A549 (cell line): ENCODE data around the gene C11orf71. TPM values are rescaled to one million over a fixed set of nuclear protein-coding genes. Genes with fewer than 3 reads are reported as not detected.

Experiments used
- ATAC-seq, 2 experiments: fragments of 200-7000 bp in 1 of 2; fragments of >200 bp in 1 of 2; cut with Nextera tagmentation in 1 of 2; cut with Tn5 transposase in 1 of 2; 3 replicates each; pipeline versions ENCODE4 v1.8.0 to v1.9.1; 2018 to 2020; ENCODE audit warnings: mild to moderate bottlenecking in 1 of 2, moderate library complexity in 1 of 2
- CTCF ChIA-PET: fragments of 300-600 bp; sonication (Branson Sonifier 250); formaldehyde crosslinking; extraction: SDS; loops from one replicate; lab custom pipeline; 2021; ENCODE audit warnings: antibody characterized with exemption, inconsistent platforms; lab: Yijun Ruan, JAX
- POLR2A ChIA-PET: fragments of 350-600 bp; formaldehyde crosslinking; extraction: SDS; loops from one replicate; lab custom pipeline; 2021; ENCODE audit warnings: antibody characterized with exemption, inconsistent platforms; lab: Yijun Ruan, JAX
- DNase-seq, 2 experiments: peaks; one replicate each; pipeline versions ENCODE4 v3.0.0 to v3.0.0-alpha.2; 2011 to 2016; ENCODE audit warnings: low read depth in 1 of 2, low spot score in 1 of 2
- FAIRE-seq: peaks from 2 replicates; lab custom pipeline; 2011; peaks lifted over from hg19 to GRCh38; lab: Jason Lieb, UNC
- H3K27ac ChIP-seq, 2 experiments: fragments of >200 bp; sonication (Bioruptor Twin); formaldehyde crosslinking; 3 replicates each; pipeline ENCODE4 v1.5.1; 2016 to 2017
- H3K4me1 ChIP-seq: fragments of >200 bp; sonication (Bioruptor Twin); formaldehyde crosslinking; 3 replicates; pipeline ENCODE4 v1.6.1; 2016
- H3K4me2 ChIP-seq: fragments of >200 bp; sonication (Bioruptor Twin); formaldehyde crosslinking; 3 replicates; pipeline ENCODE4 v1.6.1; 2016
- H3K4me3 ChIP-seq: fragments of >200 bp; sonication (Bioruptor Twin); formaldehyde crosslinking; 3 replicates; pipeline ENCODE4 v1.5.1; 2016
- H3K9me3 ChIP-seq: fragments of >200 bp; sonication (Bioruptor Twin); formaldehyde crosslinking; 3 replicates; pipeline ENCODE4 v1.6.1; 2016
- CBX2 ChIP-seq: fragments of 200-600 bp; sonication (generic); IDR thresholded peaks from 2 replicates; pipeline ENCODE4 v1.6.1; 2016; ENCODE audit warnings: low read depth, mild to moderate bottlenecking, borderline replicate concordance
- CBX8 ChIP-seq: fragments of 200-600 bp; sonication (generic); IDR thresholded peaks from 2 replicates; pipeline ENCODE4 v1.6.1; 2016
- CEBPB ChIP-seq, 2 experiments: fragments of >200 bp in 1 of 2; sonication (Bioruptor Twin) in 1 of 2; formaldehyde crosslinking in 1 of 2; IDR thresholded peaks; 2 replicates each; pipeline ENCODE4 v1.6.1; 2012 to 2016
- CHD2 ChIP-seq: fragments of 150-350 bp; IDR thresholded peaks from 2 replicates; pipeline ENCODE4 v1.6.1; 2014; ENCODE audit warnings: low read length; ENCODE audit not compliant: partially characterized antibody
- EHF ChIP-seq: fragments of 250-450 bp; sonication (Bioruptor Pico); IDR thresholded peaks from 2 replicates; pipeline ENCODE4 v1.5.0; 2020; ENCODE audit warnings: mild to moderate bottlenecking
- ESRRA ChIP-seq: fragments of 150-350 bp; IDR thresholded peaks from 2 replicates; pipeline ENCODE4 v1.6.1; 2014; ENCODE audit warnings: mild to moderate bottlenecking, low read length, borderline replicate concordance
- GATA3 ChIP-seq: IDR thresholded peaks from 2 replicates; pipeline ENCODE4 v1.6.1; 2012; ENCODE audit warnings: borderline replicate concordance
- HDAC2 ChIP-seq: fragments of 200-600 bp; sonication (generic); IDR thresholded peaks from 2 replicates; pipeline ENCODE4 v1.6.1; 2016
- HEYL ChIP-seq: fragments of 250-450 bp; sonication (Bioruptor Pico); IDR thresholded peaks from 2 replicates; pipeline ENCODE4 v1.8.0; 2021; ENCODE audit warnings: mild to moderate bottlenecking, moderate library complexity
- HOXB13 ChIP-seq: fragments of 250-450 bp; sonication (Bioruptor Pico); IDR thresholded peaks from 2 replicates; pipeline ENCODE4 v1.5.0; 2020; ENCODE audit warnings: low read depth, mild to moderate bottlenecking, moderate library complexity
- JUNB ChIP-seq: fragments of >200 bp; sonication (Bioruptor Twin); formaldehyde crosslinking; IDR thresholded peaks from 2 replicates; pipeline ENCODE4 v1.6.1; 2016
- KDM1A ChIP-seq: fragments of 200-600 bp; sonication (generic); IDR thresholded peaks from 2 replicates; pipeline ENCODE4 v1.6.1; 2016; ENCODE audit warnings: low read depth, mild to moderate bottlenecking
- MYC ChIP-seq: IDR thresholded peaks from 2 replicates; pipeline ENCODE4 v1.6.1; 2012; ENCODE audit warnings: mild to moderate bottlenecking, inconsistent platforms, low read length, improper control_type of control experiment, borderline replicate concordance
- NR3C1 ChIP-seq: fragments of >200 bp; sonication (Bioruptor Twin); formaldehyde crosslinking; IDR thresholded peaks from 3 replicates; pipeline ENCODE4 v1.6.1; 2017
- PHF8 ChIP-seq: fragments of 200-600 bp; sonication (generic); IDR thresholded peaks from 2 replicates; pipeline ENCODE4 v1.6.1; 2016; ENCODE audit warnings: low read depth, mild to moderate bottlenecking, antibody characterized with exemption, moderate library complexity, borderline replicate concordance
- POLR2AphosphoS2 ChIP-seq: conservative IDR thresholded peaks from 2 replicates; pipeline ENCODE4 v1.6.1; 2012; ENCODE audit warnings: low read length, improper control_type of control experiment, inconsistent platforms
- RAD21 ChIP-seq, 2 experiments: fragments of >200 bp in 1 of 2; sonication (Bioruptor Twin) in 1 of 2; formaldehyde crosslinking in 1 of 2; IDR thresholded peaks in 1 of 2; conservative IDR thresholded peaks in 1 of 2; 2 replicates in 1 of 2; 3 replicates in 1 of 2; pipeline ENCODE4 v1.6.1; 2012 to 2018; ENCODE audit warnings: inconsistent platforms in 1 of 2
- RARB ChIP-seq: fragments of 250-450 bp; sonication (Bioruptor Pico); IDR thresholded peaks from 2 replicates; pipeline ENCODE4 v1.8.0; 2021; ENCODE audit warnings: mild to moderate bottlenecking, moderate library complexity
- RCOR1 ChIP-seq: fragments of 150-350 bp; IDR thresholded peaks from 2 replicates; pipeline ENCODE4 v1.6.1; 2014; ENCODE audit warnings: antibody characterized with exemption, low read length, low read depth
- RFX5 ChIP-seq: fragments of 450-650 bp; IDR thresholded peaks from 2 replicates; pipeline ENCODE4 v1.7.1; 2014; ENCODE audit warnings: antibody characterized with exemption, mild to moderate bottlenecking, moderate library complexity
- SREBF2 ChIP-seq: fragments of 450-650 bp; IDR thresholded peaks from 2 replicates; pipeline ENCODE4 v1.6.1; 2014; ENCODE audit warnings: mild to moderate bottlenecking, moderate library complexity
- TP53 ChIP-seq: fragments of 250-450 bp; sonication (Bioruptor Pico); IDR thresholded peaks from 2 replicates; pipeline ENCODE4 v1.5.0; 2021; ENCODE audit warnings: mild to moderate bottlenecking, moderate library complexity
- ZC3H11A ChIP-seq: fragments of 450-650 bp; IDR thresholded peaks from 2 replicates; pipeline ENCODE4 v1.6.1; 2014; ENCODE audit warnings: antibody characterized with exemption, mild to moderate bottlenecking
- ZNF302 ChIP-seq: fragments of 250-450 bp; sonication (Bioruptor Pico); IDR thresholded peaks from 2 replicates; pipeline ENCODE4 v1.9.0; 2021; ENCODE audit warnings: inconsistent platforms, mild to moderate bottlenecking, moderate library complexity
- WGBS: methylation state at CpG from one replicate; pipeline ENCODE4 v1.1.6; 2017; ENCODE audit errors: missing lambda C conversion rate; 5-methylcytosine and 5-hydroxymethylcytosine counted together
- polyA plus RNA-seq, 4 experiments: library from polyadenylated mRNA; depleted of rRNA in 3 of 4; stranded (reverse); fragments of >200 nt; fragmentation: RNase III in 1 of 4; extraction: RNeasy Plus Mini Kit Qiagen cat#74134 plus additional on column Dnase treatment in 1 of 4; gene quantifications; 2 replicates in 3 of 4; 3 replicates in 1 of 4; pipeline ENCODE4 v1.2.3, GENCODE V29; 2011 to 2017
- TF ChIP-seq, protein P1 (sequence below): fragments of 150-350 bp; IDR thresholded peaks from 2 replicates; pipeline ENCODE4 v1.6.1; 2014; ENCODE audit warnings: low read depth, mild to moderate bottlenecking, low read length
- TF ChIP-seq, protein P2 (sequence below): IDR thresholded peaks from 2 replicates; pipeline ENCODE4 v1.6.1; 2012
- TF ChIP-seq, protein P3 (sequence below): fragments of 200-600 bp; sonication (generic); IDR thresholded peaks from 2 replicates; pipeline ENCODE4 v1.6.1; 2016; ENCODE audit warnings: antibody characterized with exemption, mild to moderate bottlenecking, moderate library complexity
- TF ChIP-seq, protein P4 (sequence below): IDR thresholded peaks from 2 replicates; pipeline ENCODE4 v1.6.1; 2012
- TF ChIP-seq, protein P5 (sequence below): fragments of >200 bp; sonication (Bioruptor Twin); formaldehyde crosslinking; IDR thresholded peaks from 3 replicates; pipeline ENCODE4 v1.6.1; 2016

C11orf71 gene
- polyA plus RNA-seq, 2 of the 4 experiments (the other 2 are of a cell fraction): 6.0 to 9.3 TPM

DNA sequence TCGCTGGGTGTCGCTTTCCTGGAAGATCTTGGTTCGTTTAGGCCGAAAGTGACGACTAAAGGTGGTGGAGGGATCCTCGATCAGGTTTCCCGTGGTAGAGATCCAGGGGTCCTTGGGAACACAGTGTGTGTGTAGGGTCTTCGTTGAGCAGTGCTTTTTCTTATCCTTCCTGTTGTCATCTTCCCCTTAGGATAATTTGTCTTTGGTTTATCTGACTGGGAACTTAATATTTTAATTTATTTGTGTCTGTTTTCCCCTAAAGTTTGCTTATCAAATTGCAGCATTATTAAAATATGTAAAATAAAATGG, 558 bp upstream of the C11orf71 start:
- POLR2A ChIA-PET: no interaction called here

DNA sequence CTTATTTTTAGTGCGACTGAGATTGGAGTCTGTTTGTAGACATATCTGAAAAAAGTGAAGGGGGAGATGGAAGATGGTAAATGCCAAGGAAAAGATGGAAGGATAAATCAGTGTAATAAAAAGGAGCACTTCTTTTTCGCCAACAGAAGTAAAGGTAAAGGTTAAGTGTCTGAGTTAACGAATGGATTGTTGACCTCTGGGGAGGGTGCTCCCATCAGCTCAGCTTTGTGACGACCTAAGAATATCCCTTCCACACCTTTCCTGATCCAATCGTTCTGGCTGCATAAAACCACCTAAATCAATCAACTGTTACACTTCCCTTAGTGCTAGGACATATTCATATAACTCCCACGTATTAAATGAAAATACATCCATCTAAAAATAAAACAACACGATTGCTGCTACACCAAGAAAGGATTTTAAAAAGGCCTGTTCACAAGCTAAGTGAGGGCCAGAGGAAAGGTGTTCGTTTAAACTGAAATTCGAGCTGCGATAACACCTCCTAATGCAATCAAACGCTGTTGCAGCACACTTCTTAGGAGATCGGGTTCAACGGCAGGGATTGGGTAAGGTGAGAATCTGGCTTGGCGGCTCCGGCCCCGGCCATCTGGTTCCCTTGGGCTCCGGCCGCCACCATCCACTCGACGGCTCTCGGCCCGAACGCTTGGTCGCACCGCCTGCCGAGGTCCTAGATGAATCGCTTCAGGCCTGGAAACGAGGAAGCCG, 658 bp downstream of the C11orf71 start:
- DNase-seq: peak; percentile 6 to 16
- FAIRE-seq: no peak
- CTCF ChIA-PET: no interaction called here
- TF ChIP-seq, protein P1, sequence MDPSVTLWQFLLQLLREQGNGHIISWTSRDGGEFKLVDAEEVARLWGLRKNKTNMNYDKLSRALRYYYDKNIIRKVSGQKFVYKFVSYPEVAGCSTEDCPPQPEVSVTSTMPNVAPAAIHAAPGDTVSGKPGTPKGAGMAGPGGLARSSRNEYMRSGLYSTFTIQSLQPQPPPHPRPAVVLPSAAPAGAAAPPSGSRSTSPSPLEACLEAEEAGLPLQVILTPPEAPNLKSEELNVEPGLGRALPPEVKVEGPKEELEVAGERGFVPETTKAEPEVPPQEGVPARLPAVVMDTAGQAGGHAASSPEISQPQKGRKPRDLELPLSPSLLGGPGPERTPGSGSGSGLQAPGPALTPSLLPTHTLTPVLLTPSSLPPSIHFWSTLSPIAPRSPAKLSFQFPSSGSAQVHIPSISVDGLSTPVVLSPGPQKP: no peak
- TF ChIP-seq RARB (CRISPR knock-in tag) (no peak), HOXB13 (0 out of 2 replicates have a peak, but pooled peaks have one; percentile 47), RFX5 (no peak), HEYL (CRISPR knock-in tag) (no peak), ZNF302 (CRISPR knock-in tag) (no peak), RAD21 (conservative IDR thresholded peaks at IDR 0.05 in 1 of 2, IDR thresholded peaks at IDR 0.05 in 1 of 2) (no peak), EHF (CRISPR knock-in tag) (0 out of 2 replicates have a peak, but pooled peaks have one; percentile 30), CBX2 (no peak), HDAC2 (no peak), ESRRA (no peak), GATA3 (no peak), KDM1A (no peak), CBX8 (no peak), JUNB (no peak), POLR2AphosphoS2 (no peak), PHF8 (peak; percentile 55; the same call in 1 of the 2 replicates), RCOR1 (no peak)
- TF ChIP-seq, protein P2, sequence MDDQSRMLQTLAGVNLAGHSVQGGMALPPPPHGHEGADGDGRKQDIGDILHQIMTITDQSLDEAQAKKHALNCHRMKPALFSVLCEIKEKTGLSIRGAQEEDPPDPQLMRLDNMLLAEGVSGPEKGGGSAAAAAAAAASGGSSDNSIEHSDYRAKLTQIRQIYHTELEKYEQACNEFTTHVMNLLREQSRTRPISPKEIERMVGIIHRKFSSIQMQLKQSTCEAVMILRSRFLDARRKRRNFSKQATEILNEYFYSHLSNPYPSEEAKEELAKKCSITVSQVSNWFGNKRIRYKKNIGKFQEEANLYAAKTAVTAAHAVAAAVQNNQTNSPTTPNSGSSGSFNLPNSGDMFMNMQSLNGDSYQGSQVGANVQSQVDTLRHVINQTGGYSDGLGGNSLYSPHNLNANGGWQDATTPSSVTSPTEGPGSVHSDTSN: no peak
- TF ChIP-seq, protein P3, sequence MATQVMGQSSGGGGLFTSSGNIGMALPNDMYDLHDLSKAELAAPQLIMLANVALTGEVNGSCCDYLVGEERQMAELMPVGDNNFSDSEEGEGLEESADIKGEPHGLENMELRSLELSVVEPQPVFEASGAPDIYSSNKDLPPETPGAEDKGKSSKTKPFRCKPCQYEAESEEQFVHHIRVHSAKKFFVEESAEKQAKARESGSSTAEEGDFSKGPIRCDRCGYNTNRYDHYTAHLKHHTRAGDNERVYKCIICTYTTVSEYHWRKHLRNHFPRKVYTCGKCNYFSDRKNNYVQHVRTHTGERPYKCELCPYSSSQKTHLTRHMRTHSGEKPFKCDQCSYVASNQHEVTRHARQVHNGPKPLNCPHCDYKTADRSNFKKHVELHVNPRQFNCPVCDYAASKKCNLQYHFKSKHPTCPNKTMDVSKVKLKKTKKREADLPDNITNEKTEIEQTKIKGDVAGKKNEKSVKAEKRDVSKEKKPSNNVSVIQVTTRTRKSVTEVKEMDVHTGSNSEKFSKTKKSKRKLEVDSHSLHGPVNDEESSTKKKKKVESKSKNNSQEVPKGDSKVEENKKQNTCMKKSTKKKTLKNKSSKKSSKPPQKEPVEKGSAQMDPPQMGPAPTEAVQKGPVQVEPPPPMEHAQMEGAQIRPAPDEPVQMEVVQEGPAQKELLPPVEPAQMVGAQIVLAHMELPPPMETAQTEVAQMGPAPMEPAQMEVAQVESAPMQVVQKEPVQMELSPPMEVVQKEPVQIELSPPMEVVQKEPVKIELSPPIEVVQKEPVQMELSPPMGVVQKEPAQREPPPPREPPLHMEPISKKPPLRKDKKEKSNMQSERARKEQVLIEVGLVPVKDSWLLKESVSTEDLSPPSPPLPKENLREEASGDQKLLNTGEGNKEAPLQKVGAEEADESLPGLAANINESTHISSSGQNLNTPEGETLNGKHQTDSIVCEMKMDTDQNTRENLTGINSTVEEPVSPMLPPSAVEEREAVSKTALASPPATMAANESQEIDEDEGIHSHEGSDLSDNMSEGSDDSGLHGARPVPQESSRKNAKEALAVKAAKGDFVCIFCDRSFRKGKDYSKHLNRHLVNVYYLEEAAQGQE: no peak
- TF ChIP-seq, protein P4, sequence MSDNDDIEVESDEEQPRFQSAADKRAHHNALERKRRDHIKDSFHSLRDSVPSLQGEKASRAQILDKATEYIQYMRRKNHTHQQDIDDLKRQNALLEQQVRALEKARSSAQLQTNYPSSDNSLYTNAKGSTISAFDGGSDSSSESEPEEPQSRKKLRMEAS: no peak
- TF ChIP-seq, protein P5, sequence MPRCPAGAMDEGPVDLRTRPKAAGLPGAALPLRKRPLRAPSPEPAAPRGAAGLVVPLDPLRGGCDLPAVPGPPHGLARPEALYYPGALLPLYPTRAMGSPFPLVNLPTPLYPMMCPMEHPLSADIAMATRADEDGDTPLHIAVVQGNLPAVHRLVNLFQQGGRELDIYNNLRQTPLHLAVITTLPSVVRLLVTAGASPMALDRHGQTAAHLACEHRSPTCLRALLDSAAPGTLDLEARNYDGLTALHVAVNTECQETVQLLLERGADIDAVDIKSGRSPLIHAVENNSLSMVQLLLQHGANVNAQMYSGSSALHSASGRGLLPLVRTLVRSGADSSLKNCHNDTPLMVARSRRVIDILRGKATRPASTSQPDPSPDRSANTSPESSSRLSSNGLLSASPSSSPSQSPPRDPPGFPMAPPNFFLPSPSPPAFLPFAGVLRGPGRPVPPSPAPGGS: no peak

More for the DNA sequence above, 558 bp upstream of the C11orf71 start:
- DNase-seq (no peak), ATAC-seq (no peak; a peak in 1 of 6 replicates), FAIRE-seq (no peak)
- Histone ChIP-seq H3K9me3 (no peaks in the 10 kb centered on the region), H3K4me2 (peak overlapping the region; percentile 89), H3K4me3 (peak overlapping the region; percentile 65), H3K27ac (peak overlapping the region; percentile 96 to 99), H3K4me1 (peaks cover 25% of the 10 kb centered on the region)
- WGBS: under 1% methylated on average over 8 of the region's 8 CpGs
- TF ChIP-seq SREBF2: no peak
- no peak for TF ChIP-seq NR3C1
- TF ChIP-seq ZC3H11A: no peak
- TF ChIP-seq, protein P2: no peak
- TF ChIP-seq TP53 (CRISPR knock-in tag): no peak
- TF ChIP-seq JUNB: no peak
- TF ChIP-seq CEBPB (IDR thresholded peaks at IDR 0.05): no peak
- no peak for TF ChIP-seq KDM1A
- TF ChIP-seq CHD2: no peak
- TF ChIP-seq, protein P4: no peak
- no peak for TF ChIP-seq MYC
- CTCF ChIA-PET: no interaction called here

More for the DNA sequence above, 658 bp downstream of the C11orf71 start:
- Histone ChIP-seq H3K4me1 (peaks cover 25% of the 10 kb centered on the region), H3K27ac (peak overlapping the region; percentile 96 to 99), H3K4me3 (peak overlapping the region; percentile 65), H3K9me3 (no peaks in the 10 kb centered on the region), H3K4me2 (peak overlapping the region; percentile 86)
- WGBS: 2% methylated on average over 16 of the region's 29 CpGs
- POLR2A ChIA-PET: no interaction called here
- ATAC-seq: peak; percentile 65
